Memory B cell (primary cell): ENCODE results near the gene KRT80.

Experiments used
- ATAC-seq: fragments of 150-1000 bp; cut with Tn5 transposase; 2 replicates; pipeline ENCODE4 v1.10.0; 2021; ENCODE audit warnings: low read depth, mild to moderate bottlenecking, moderate library complexity
- DNase-seq, 2 donors: peaks; one replicate each; pipeline ENCODE4 v3.0.0; 2022; ENCODE audit warnings: low spot score in 2 of 2
- H3K27ac Mint-ChIP-seq: one replicate; pipeline ENCODE4 v1.8.0; 2022; ENCODE audit warnings: mild to moderate bottlenecking, moderate library complexity, mixed read lengths
- H3K27me3 Mint-ChIP-seq: one replicate; pipeline ENCODE4 v1.8.0; 2022; ENCODE audit warnings: mixed read lengths
- H3K36me3 Mint-ChIP-seq: one replicate; pipeline ENCODE4 v1.8.0; 2022; ENCODE audit warnings: mild to moderate bottlenecking, mixed read lengths
- H3K4me1 Mint-ChIP-seq: one replicate; pipeline ENCODE4 v1.8.0; 2022; ENCODE audit warnings: mixed read lengths
- H3K4me3 Mint-ChIP-seq: one replicate; pipeline ENCODE4 v1.8.0; 2022; ENCODE audit warnings: mild to moderate bottlenecking, moderate library complexity, mixed read lengths
- H3K9me3 Mint-ChIP-seq: one replicate; pipeline ENCODE4 v1.8.0; 2022; ENCODE audit warnings: mixed read lengths

The KRT80 gene

DNA sequence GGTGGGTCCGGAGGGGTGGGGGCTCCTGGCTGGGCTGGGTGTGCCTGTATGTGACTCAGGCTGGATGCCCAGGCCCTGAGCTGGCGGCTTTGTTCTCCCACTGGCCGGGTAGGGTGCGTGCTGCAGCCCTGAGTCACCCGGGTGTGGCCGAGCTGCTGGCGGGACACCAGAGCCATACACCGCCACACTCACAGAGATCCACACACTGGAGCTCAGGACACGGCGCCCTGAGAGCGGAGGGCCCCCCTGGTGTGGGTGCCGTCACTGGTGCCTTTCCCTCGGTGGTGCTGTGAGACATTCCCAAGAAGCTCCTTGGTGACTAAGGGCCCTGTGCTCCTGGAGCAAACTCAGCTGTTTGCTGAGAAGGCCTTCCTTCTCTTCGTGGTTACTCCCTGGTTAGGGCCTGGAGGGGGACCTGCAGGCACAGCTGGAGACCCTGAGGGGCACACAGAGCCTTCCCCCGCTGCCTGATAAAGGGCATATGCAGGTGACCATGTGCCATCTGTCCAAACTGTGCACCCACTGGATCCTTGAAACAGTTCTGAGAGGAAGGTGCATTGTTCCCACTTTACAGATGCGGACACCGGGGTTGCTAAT lies 44.3 kb downstream of the KRT80 start:
- DNase-seq = no peak
- no peaks in the 10 kb centered on the region for H3K36me3 Mint-ChIP-seq
- H3K27ac Mint-ChIP-seq = no peak overlapping the region
- H3K4me3 Mint-ChIP-seq = no peak overlapping the region
- H3K27me3 Mint-ChIP-seq = peaks cover 16% of the 10 kb centered on the region
- peaks cover 6% of the 10 kb centered on the region for H3K4me1 Mint-ChIP-seq
- no peaks in the 10 kb centered on the region for H3K9me3 Mint-ChIP-seq
- ATAC-seq = no peak

DNA sequence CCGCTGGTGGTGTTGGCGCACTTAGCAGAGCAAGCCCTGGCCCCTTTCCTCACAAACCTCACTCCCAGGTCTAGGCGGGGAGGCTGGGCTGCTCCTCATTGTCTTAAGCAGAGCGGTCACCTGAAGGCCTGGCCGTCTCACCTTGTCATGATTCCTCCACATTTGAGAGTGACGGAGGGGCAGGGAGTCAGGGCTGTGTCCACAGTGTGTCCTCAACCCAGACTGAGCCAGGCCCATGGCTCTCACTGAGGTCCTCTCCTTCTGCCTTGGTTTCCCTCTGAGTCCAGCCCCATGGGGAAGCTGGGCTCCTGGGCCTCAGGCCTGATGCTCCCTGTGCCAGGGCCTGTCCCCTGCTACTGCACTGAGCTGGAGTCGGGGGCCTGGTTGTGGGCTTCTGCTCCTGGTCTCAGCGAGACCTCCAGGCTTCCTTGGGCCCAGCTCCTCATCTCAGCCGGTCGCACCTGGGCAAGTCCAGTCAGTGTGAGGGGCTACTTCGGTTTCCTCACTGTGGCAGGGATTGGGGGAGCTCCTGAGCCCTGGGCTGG lies 44.9 kb downstream of the KRT80 start:
- Mint-ChIP-seq H3K4me3 (no peak overlapping the region), H3K36me3 (no peaks in the 10 kb centered on the region), H3K27ac (no peak overlapping the region), H3K27me3 (peaks cover 18% of the 10 kb centered on the region), H3K9me3 (no peaks in the 10 kb centered on the region), H3K4me1 (peaks cover 5% of the 10 kb centered on the region)
- ATAC-seq (no peak), DNase-seq (no peak)

DNA sequence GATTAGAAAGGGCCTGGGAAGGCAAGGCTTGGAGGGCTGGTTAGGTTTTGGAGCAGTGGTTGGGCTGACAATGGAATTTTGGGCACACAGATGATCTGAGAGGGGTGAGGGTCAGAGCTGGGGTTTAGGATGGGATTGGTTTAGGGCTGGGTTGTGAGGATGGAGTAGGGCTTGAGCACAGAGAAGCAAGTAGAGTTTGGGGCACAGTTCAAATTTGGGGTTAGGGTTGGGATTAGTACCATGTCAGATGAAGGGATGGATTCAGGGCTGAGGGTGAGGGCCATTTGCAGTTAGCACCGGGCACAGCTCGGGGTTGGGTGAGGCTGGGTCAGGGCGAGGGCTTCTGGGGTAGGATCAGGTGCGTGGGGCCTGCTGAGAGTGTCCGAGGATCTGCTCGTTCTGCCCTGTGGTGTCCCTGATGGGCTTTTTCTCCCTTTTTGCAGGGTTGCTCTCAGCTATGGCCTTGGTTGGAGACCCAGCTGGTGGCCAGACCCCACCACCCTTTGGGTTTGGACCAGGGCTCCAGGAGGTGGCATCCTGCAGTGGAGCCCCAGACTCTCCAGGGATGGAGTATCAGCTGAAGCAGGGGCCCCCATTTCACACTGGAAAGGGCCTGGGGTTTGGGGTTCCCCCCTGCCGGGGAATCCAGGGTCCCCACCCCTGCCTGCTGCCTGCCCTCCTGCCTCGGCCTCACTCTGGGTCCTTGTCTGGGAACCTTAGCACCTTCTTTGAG lies 45.6 kb downstream of the KRT80 start:
- no peak overlapping the region for H3K27ac Mint-ChIP-seq
- no peaks in the 10 kb centered on the region for H3K36me3 Mint-ChIP-seq
- H3K4me3 Mint-ChIP-seq = no peak overlapping the region
- peaks cover 13% of the 10 kb centered on the region for H3K27me3 Mint-ChIP-seq
- ATAC-seq = no peak
- no peaks in the 10 kb centered on the region for H3K9me3 Mint-ChIP-seq
- no peaks in the 10 kb centered on the region for H3K4me1 Mint-ChIP-seq
- DNase-seq = no peak

DNA sequence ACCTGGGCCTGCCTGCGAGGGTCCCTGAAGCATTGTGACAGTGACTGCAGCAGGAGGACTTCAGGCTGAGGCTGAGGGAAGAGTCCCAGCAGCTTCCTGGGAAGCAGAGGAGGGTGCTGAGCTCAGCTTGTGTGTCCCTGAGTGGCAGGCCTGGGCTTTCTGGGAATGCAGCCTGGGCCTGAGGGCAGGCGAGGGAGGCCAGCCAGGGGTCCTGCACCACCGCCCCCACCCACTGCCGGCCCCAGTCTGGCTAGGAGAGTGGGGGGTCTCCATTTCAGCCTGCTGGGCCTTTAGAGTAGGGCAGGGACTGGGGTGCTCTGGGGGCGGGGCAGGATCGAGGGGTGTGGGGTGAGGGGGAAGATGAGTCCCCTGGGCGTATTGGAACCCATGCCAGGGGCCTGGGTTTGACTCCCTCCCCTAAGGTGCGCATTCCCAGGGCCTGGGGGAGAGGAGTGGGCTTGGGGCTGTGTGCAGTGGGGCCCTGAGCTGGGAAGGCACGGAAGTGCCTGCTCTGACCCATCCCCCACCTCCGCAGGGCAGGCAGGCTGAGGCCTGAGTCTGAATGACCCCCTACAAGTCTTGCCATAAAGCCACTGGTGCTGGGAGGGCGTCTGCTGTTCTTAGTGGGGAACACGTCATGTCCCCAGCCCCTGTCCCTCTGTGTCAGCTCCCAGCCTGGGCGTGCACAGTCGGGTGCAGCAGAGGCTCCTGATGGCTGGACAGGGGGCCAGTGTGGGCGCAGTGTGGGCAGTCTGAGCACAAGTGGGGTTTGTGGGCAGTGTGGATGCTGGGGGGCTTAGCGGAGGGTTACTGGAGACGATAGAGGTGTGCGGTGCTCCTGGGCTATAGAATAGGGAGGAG lies 46.4 kb downstream of the KRT80 start:
- ATAC-seq (no peak), DNase-seq (no peak)
- H3K27ac Mint-ChIP-seq = no peak overlapping the region
- no peaks in the 10 kb centered on the region for H3K9me3 Mint-ChIP-seq
- H3K4me3 Mint-ChIP-seq = no peak overlapping the region
- H3K4me1 Mint-ChIP-seq = peaks cover 2% of the 10 kb centered on the region
- peaks cover 13% of the 10 kb centered on the region for H3K27me3 Mint-ChIP-seq
- H3K36me3 Mint-ChIP-seq = no peaks in the 10 kb centered on the region

DNA sequence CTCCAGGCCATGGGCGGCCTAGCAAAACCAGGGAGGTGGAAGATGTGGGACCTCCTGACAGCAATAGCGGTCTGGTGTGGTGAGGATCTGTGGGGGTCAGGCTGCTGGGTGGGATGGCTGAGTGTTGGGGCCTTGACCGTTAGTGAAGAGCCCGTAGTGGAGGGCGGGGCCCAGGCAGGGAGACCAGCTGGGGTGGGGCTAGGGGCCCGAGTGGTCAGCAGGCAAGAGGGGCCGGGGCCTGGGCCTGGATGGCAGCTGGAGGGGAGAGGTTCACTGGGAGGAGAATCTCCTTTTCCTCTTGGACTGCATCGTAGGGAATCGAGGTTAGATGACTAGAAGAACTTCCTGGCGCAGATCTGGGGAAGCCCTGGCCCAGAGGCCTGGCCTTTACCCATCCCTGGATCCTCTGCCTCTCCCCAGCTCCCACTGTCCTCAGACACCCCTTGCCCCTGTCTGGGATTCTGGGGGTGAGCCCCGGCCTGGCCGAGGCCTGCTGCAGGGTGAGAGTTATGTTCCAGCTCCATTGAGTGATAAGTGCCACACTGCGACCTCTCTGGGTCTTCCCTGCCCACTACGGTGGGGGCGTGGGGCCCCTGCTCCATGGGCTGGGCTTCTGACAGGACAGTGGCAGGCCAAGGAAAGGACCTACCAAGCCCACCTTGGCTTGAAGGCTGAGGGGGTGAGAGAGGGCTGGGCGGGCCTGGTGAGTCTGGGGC lies 47.1 kb downstream of the KRT80 start:
- Mint-ChIP-seq H3K27me3 (peaks cover 7% of the 10 kb centered on the region), H3K36me3 (no peaks in the 10 kb centered on the region), H3K9me3 (no peaks in the 10 kb centered on the region), H3K4me3 (no peak overlapping the region), H3K27ac (no peak overlapping the region), H3K4me1 (peaks cover 6% of the 10 kb centered on the region)
- ATAC-seq = no peak
- no peak for DNase-seq

DNA sequence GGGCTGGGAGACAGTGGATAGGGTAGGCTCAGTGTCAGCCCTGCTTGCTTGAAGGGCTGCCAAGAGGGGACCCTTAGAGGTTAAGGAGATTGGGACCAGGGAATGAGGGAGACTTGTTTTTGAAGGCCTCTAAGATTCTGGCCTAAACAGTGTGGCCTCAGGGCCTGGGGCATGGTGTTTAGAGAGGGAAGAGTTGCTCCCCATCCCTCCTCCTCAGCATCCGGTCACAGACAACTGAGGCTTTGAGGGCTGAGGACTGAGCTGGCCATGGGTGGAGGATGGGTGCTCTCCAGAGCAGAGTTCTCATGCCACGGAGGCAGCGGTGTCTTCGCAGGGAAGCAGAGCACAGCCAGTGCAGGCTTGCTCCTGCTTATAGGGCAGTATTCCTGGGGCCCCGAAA lies 49.4 kb downstream of the KRT80 start:
- Mint-ChIP-seq H3K4me3 (no peak overlapping the region), H3K36me3 (no peaks in the 10 kb centered on the region), H3K4me1 (peaks cover 8% of the 10 kb centered on the region), H3K9me3 (no peaks in the 10 kb centered on the region), H3K27ac (no peak overlapping the region), H3K27me3 (peaks cover 13% of the 10 kb centered on the region)
- no peak for DNase-seq
- no peak for ATAC-seq

DNA sequence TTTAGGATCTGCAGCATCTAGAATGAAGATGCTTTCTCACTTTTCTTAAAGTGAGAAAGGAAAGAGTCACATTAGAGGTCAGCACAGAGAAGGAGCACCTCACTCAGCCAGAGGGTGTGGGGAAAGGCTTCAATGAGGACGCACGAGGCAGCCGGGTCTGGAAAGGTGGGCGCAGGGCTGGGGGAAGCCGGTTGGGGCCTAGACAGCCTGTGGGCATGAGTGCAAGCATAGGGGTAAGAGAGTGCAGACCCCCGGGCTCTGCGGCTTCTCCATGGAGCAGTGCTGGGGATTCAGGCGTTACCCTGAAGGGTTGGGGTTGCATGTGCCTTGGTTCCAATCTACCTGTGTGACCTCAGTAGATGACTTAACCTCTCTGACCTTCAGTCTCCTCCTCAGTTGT lies 49.9 kb downstream of the KRT80 start:
- Mint-ChIP-seq H3K9me3 (no peaks in the 10 kb centered on the region), H3K27me3 (peaks cover 14% of the 10 kb centered on the region), H3K27ac (no peak overlapping the region), H3K4me1 (peaks cover 8% of the 10 kb centered on the region), H3K36me3 (no peaks in the 10 kb centered on the region), H3K4me3 (no peak overlapping the region)
- DNase-seq (no peak), ATAC-seq (no peak)

DNA sequence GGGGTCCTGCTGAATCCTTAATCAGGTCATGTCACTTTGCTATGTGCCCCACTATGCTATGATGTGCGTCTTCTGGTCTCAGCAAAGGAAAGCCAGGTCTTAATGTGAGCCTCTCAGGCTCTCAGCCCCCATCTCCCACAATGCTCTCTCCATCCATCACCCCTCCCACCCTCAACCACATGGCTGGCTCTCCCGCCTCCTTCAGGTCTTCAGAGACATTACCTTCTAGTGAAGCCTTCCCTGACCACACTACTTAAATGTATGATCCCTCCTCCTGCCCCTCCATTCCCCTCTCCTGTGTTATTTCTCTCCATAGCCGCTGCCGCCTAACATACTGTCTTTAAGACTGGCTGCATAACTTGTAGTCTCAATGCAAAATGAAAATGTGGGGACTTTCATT lies 50.5 kb downstream of the KRT80 start:
- peaks cover 8% of the 10 kb centered on the region for H3K4me1 Mint-ChIP-seq
- H3K9me3 Mint-ChIP-seq = no peaks in the 10 kb centered on the region
- DNase-seq (no peak), ATAC-seq (no peak)
- H3K36me3 Mint-ChIP-seq = no peaks in the 10 kb centered on the region
- no peak overlapping the region for H3K4me3 Mint-ChIP-seq
- H3K27ac Mint-ChIP-seq = no peak overlapping the region
- H3K27me3 Mint-ChIP-seq = peaks cover 17% of the 10 kb centered on the region

DNA sequence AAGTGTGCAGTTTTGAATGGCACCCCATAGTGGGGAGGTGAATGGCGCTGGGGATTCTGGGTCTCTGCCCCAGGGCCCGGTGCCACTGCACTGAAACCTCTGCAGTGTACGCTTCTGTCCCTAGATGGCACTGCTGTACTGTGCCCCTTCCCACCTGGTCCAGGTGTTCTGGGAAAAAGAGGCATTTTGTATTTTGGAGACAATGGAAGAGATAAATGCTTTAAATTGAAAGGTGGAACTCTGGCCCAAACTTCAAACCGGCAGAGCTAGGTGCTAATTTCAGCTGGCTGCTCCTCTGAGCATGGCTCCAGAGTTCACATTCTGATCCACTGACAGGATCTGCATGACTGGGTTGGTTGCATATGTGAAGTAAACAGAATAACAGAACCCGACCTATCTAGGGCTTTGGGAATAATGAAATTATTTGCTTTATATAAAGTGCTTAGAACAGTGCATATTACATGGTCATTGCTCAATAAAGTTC lies 52.2 kb downstream of the KRT80 start:
- no peak overlapping the region for H3K4me3 Mint-ChIP-seq
- H3K9me3 Mint-ChIP-seq = no peaks in the 10 kb centered on the region
- H3K27ac Mint-ChIP-seq = no peak overlapping the region
- DNase-seq (peak in 1 of 2 donors; percentile 34), ATAC-seq (peak; percentile 92)
- no peaks in the 10 kb centered on the region for H3K36me3 Mint-ChIP-seq
- peaks cover 8% of the 10 kb centered on the region for H3K4me1 Mint-ChIP-seq
- peaks cover 17% of the 10 kb centered on the region for H3K27me3 Mint-ChIP-seq

DNA sequence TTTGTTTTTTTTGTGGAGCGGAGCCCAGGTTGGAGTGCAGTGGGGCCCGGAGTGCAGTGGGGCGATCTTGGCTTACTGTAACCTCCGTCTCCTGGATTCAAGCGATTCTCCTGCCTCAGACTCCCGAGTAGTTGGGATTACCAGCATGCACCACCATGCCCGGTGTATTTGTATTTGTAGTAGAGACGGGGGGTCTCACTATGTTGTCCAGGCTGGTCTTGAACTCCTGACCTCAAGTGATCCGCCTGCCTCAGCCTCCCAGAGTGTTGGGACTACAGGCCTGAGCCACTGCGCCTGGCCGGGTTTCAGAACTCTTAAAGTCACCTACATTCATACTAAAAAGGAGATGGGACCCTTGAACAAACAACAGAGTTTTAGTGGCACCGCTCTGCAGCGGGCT lies 52.7 kb downstream of the KRT80 start:
- ATAC-seq (no peak), DNase-seq (no peak)
- Mint-ChIP-seq H3K4me3 (no peak overlapping the region), H3K27ac (no peak overlapping the region), H3K36me3 (no peaks in the 10 kb centered on the region), H3K4me1 (peaks cover 8% of the 10 kb centered on the region), H3K9me3 (no peaks in the 10 kb centered on the region), H3K27me3 (peaks cover 18% of the 10 kb centered on the region)

DNA sequence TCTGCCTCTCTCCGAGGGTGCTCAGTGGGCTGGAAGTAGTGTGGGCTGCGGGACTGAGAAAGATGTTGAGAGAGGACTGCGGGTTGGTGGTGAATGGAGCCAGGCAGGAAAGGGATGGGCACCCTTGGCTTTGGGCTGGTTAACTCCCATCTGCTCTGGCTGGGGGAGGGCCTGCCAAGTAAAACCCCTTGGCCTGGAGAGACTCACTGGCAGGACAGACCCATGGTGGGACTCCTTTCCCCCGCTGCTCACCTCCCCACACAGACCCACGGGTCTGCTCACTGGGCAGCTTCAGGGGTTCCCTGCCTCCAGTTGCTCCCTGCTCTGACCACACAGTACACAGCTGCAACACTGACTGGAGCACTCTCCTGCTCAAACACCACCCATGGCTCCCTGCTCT lies 54.1 kb downstream of the KRT80 start:
- H3K27me3 Mint-ChIP-seq = peaks cover 16% of the 10 kb centered on the region
- H3K9me3 Mint-ChIP-seq = no peaks in the 10 kb centered on the region
- no peak for DNase-seq
- H3K4me3 Mint-ChIP-seq = no peak overlapping the region
- H3K4me1 Mint-ChIP-seq = peaks cover 8% of the 10 kb centered on the region
- H3K27ac Mint-ChIP-seq = no peak overlapping the region
- no peaks in the 10 kb centered on the region for H3K36me3 Mint-ChIP-seq
- ATAC-seq = no peak

DNA sequence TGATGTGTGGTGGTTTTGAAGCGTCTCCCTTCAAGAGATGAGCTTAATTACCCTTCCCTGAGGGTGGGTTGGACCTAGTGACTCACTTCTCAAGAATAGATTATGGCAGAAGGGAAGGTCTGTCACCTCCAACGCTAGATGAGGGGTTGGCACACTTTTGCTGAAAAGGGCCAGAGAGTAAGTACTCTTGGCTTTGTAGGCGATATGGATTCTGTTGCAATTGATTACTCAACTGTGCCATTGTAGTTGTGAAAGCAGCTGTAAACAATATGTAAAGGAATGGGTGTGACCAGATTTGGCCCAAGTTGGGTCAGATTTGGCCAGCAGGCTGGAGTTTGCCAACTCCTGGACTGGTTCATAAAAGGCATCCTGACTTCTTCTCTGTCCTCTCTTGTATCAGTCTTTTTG lies 59.1 kb downstream of the KRT80 start:
- Mint-ChIP-seq H3K9me3 (peaks cover 3% of the 10 kb centered on the region), H3K4me1 (no peaks in the 10 kb centered on the region), H3K36me3 (no peaks in the 10 kb centered on the region), H3K4me3 (no peak overlapping the region), H3K27ac (no peak overlapping the region), H3K27me3 (peaks cover 12% of the 10 kb centered on the region)
- ATAC-seq (no peak), DNase-seq (no peak)

DNA sequence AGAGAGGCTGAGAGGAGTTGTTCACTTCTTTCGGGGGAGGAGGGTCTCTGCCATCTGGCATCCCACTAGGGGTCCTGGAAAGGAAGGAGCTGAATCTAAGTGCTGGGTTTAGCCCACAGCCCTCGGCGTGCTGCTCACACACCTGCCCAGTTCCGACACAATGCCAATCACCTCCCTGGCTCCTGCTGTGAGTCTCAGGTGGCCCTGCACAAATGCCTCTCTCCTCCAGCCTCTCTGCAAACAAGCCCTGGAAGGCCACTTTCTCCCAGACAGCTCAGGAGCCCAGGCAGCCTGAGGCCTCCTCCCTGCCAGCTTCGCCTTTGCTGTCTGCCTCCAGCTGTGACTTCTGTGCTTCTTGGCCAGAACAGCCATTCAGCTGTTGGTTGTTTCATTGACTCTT lies 61.1 kb downstream of the KRT80 start:
- no peak overlapping the region for H3K27ac Mint-ChIP-seq
- H3K4me1 Mint-ChIP-seq = no peaks in the 10 kb centered on the region
- DNase-seq (no peak), ATAC-seq (no peak)
- H3K36me3 Mint-ChIP-seq = no peaks in the 10 kb centered on the region
- H3K9me3 Mint-ChIP-seq = peaks cover 3% of the 10 kb centered on the region
- H3K27me3 Mint-ChIP-seq = peaks cover 20% of the 10 kb centered on the region
- no peak overlapping the region for H3K4me3 Mint-ChIP-seq
